GM18520 (cell line): ENCODE measurements around the gene SIDT2.
"Not testable (repeated sequence)": the region's sequence is repeated elsewhere in the genome, so short reads cannot be mapped to it uniquely, and the experiment has no call there.

Experiments used
- ATAC-seq: cut with Tn5 transposase; IDR thresholded peaks from one replicate; pipeline ENCODE4 v1.9.1; 2021; ENCODE audit not compliant: unreplicated experiment

Gene SIDT2

GRCh38 chr11:117171404-117172061 lies 7.0 kb upstream of the SIDT2 start:
- ATAC-seq: no peak

GRCh38 chr11:117172724-117173421 lies 5.7 kb upstream of the SIDT2 start:
- ATAC-seq: no peak

GRCh38 chr11:117175104-117175503 lies 3.4 kb upstream of the SIDT2 start:
- ATAC-seq: no peak

GRCh38 chr11:117175781-117176180 lies 2.8 kb upstream of the SIDT2 start:
- ATAC-seq: no peak

GRCh38 chr11:117176186-117176585 lies 2.4 kb upstream of the SIDT2 start:
- no peak for ATAC-seq

- no peak for ATAC-seq
Measured at GRCh38 chr11:117177534-117178209, 871 bp upstream of the SIDT2 start.

- ATAC-seq: no peak
Measured at GRCh38 chr11:117179048-117179999, 781 bp downstream of the SIDT2 start.

- ATAC-seq: no peak
Measured at GRCh38 chr11:117180020-117180419, 1.5 kb downstream of the SIDT2 start.

GRCh38 chr11:117180661-117181585 lies 2.4 kb downstream of the SIDT2 start:
- no peak for ATAC-seq

- no peak for ATAC-seq
Measured at GRCh38 chr11:117181586-117182550, 3.3 kb downstream of the SIDT2 start.

- ATAC-seq: no peak
Measured at GRCh38 chr11:117182551-117182935, 4.0 kb downstream of the SIDT2 start.

GRCh38 chr11:117183178-117183577 lies 4.6 kb downstream of the SIDT2 start:
- ATAC-seq: not testable (repeated sequence)

GRCh38 chr11:117183724-117184349 lies 5.3 kb downstream of the SIDT2 start:
- ATAC-seq: no peak

GRCh38 chr11:117185736-117186430 lies 7.3 kb downstream of the SIDT2 start:
- no peak for ATAC-seq

GRCh38 chr11:117186431-117186761 lies 7.9 kb downstream of the SIDT2 start:
- ATAC-seq: no peak

GRCh38 chr11:117187007-117187406 lies 8.5 kb downstream of the SIDT2 start:
- ATAC-seq: no peak

GRCh38 chr11:117187428-117187798 lies 8.9 kb downstream of the SIDT2 start:
- no peak for ATAC-seq
